Endothelial cell of umbilical vein (primary cell): ENCODE data around the gene DHRS1. TPM values are rescaled to one million over a fixed set of nuclear protein-coding genes. Genes with fewer than 3 reads are reported as not detected.

ENCODE experiments used
- BruUV-seq: library from RNA; stranded (reverse); fragments of 400-500 nt; replicated peaks from 2 replicates; lab custom pipeline; 2021; lab: Mats Ljungman, UMichigan
- CTCF ChIA-PET: fragments of 300-600, 350-600 bp; sonication (Branson Sonifier 250); formaldehyde crosslinking; loops from one replicate; lab custom pipeline; 2021; ENCODE audit warnings: antibody characterized with exemption, inconsistent platforms; lab: Charles Lee
- POLR2A ChIA-PET: fragments of 300-600, 350-600 bp; sonication (Branson Sonifier 250); formaldehyde crosslinking; loops from one replicate; lab custom pipeline; 2021; ENCODE audit warnings: antibody characterized with exemption, inconsistent platforms; lab: Charles Lee
- DNase-seq: peaks from one replicate; pipeline ENCODE4 v3.0.0-alpha.2; 2011; ENCODE audit warnings: low read depth, low spot score
- FAIRE-seq: peaks from 2 replicates; lab custom pipeline; 2011; peaks lifted over from hg19 to GRCh38; lab: Jason Lieb, UNC
- H2AFZ ChIP-seq: 2 replicates; pipeline ENCODE4 v1.6.0; 2012; ENCODE audit warnings: low read depth, low read length, control low read depth, inconsistent platforms
- H3K27ac ChIP-seq: 2 replicates; pipeline ENCODE4 v1.5.1; 2011; ENCODE audit warnings: low read depth, mild to moderate bottlenecking, control low read depth, low read length, moderate library complexity; ENCODE audit not compliant: insufficient read depth
- H3K27me3 ChIP-seq, 2 experiments: 2 replicates each; pipeline versions ENCODE4 v1.6.0 to v1.6.1; 2011; ENCODE audit warnings: low read length in 2 of 2, mixed read lengths in 1 of 2; ENCODE audit not compliant: control insufficient read depth in 2 of 2, insufficient read depth in 2 of 2
- H3K36me3 ChIP-seq, 2 experiments: 2 replicates in 1 of 2; 3 replicates in 1 of 2; pipeline ENCODE4 v1.5.1; 2011; ENCODE audit warnings: low read length in 2 of 2, mild to moderate bottlenecking in 1 of 2, moderate library complexity in 1 of 2; ENCODE audit not compliant: control insufficient read depth in 2 of 2, insufficient read depth in 2 of 2; ENCODE audit errors: extremely low read depth in 1 of 2
- H3K4me1 ChIP-seq: 3 replicates; pipeline ENCODE4 v1.5.1; 2011; ENCODE audit warnings: mild to moderate bottlenecking, low read length; ENCODE audit not compliant: control insufficient read depth, insufficient read depth; ENCODE audit errors: extremely low read depth
- H3K4me2 ChIP-seq: 2 replicates; pipeline ENCODE4 v1.6.1; 2011; ENCODE audit warnings: low read length, control low read depth, mixed read lengths; ENCODE audit not compliant: insufficient read depth
- H3K4me3 ChIP-seq, 3 experiments: fragments of 200-600 bp in 1 of 3; sonication (generic), shearing (Covaris generic) in 1 of 3; replicated peaks in 1 of 3; 2 replicates each; pipeline ENCODE4 v1.5.1; 2011 to 2016; ENCODE audit warnings: control low read depth in 3 of 3, low read length in 3 of 3, mild to moderate bottlenecking in 2 of 3, inconsistent platforms in 1 of 3, low read depth in 1 of 3, moderate library complexity in 1 of 3; ENCODE audit not compliant: insufficient read depth in 1 of 3
- H3K79me2 ChIP-seq: 2 replicates; pipeline ENCODE4 v1.6.0; 2012; ENCODE audit warnings: low read length, inconsistent platforms; ENCODE audit not compliant: control insufficient read depth, insufficient read depth
- H3K9ac ChIP-seq: replicated peaks from 2 replicates; pipeline ENCODE3; 2011; ENCODE audit warnings: low read length, control low read depth; ENCODE audit not compliant: insufficient read depth; ENCODE audit errors: extremely low read depth
- H3K9me1 ChIP-seq: replicated peaks from 3 replicates; pipeline ENCODE4 v1.6.0; 2011; ENCODE audit warnings: mild to moderate bottlenecking, low read length; ENCODE audit not compliant: control insufficient read depth, insufficient read depth; ENCODE audit errors: extremely low read depth
- H3K9me3 ChIP-seq: replicated peaks from 2 replicates; pipeline ENCODE4 v1.5.1; 2012; ENCODE audit warnings: low read length, inconsistent platforms; ENCODE audit not compliant: control insufficient read depth, insufficient read depth
- H4K20me1 ChIP-seq: replicated peaks from 2 replicates; pipeline ENCODE3; 2011; ENCODE audit warnings: mild to moderate bottlenecking, low read length; ENCODE audit not compliant: control insufficient read depth, insufficient read depth; ENCODE audit errors: extremely low read depth
- CTCF ChIP-seq, 2 donors: IDR thresholded peaks; 1 replicate in 1 of 2; 2 replicates in 1 of 2; pipeline ENCODE4 v1.5.1; 2011; ENCODE audit warnings: low read length in 2 of 2, mild to moderate bottlenecking in 2 of 2, moderate library complexity in 2 of 2, control low read depth in 1 of 2, inconsistent platforms in 1 of 2, low read depth in 1 of 2; ENCODE audit not compliant: insufficient read depth in 1 of 2; ENCODE audit errors: extremely low read depth in 1 of 2
- EZH2 ChIP-seq: IDR thresholded peaks from 2 replicates; pipeline ENCODE4 v1.6.1; 2012; ENCODE audit warnings: borderline replicate concordance, low read depth, mild to moderate bottlenecking, moderate library complexity, low read length, inconsistent platforms; ENCODE audit not compliant: severe bottlenecking
- FOS ChIP-seq: IDR thresholded peaks from 2 replicates; pipeline ENCODE4 v1.6.1; 2011; ENCODE audit warnings: mild to moderate bottlenecking, low read length, moderate library complexity, borderline replicate concordance; ENCODE audit not compliant: insufficient read depth
- GATA2 ChIP-seq: IDR thresholded peaks from 2 replicates; pipeline ENCODE4 v1.7.0; 2011; ENCODE audit warnings: low read depth, mild to moderate bottlenecking, moderate library complexity, mixed read lengths, low read length; ENCODE audit not compliant: insufficient read length, insufficient read depth
- JUN ChIP-seq: IDR thresholded peaks from 2 replicates; pipeline ENCODE4 v1.6.1; 2011; ENCODE audit warnings: borderline replicate concordance, low read depth; ENCODE audit not compliant: insufficient read length, insufficient read depth
- MAX ChIP-seq: IDR thresholded peaks from 2 replicates; pipeline ENCODE4 v1.6.1; 2011; ENCODE audit not compliant: insufficient read depth, insufficient read length
- MYC ChIP-seq: IDR thresholded peaks from one replicate; pipeline ENCODE4 v1.6.1; 2011; ENCODE audit warnings: mild to moderate bottlenecking, low read depth, low read length
- POLR2A ChIP-seq: IDR thresholded peaks from 2 replicates; pipeline ENCODE4 v1.6.1; 2012; ENCODE audit warnings: low read depth, mild to moderate bottlenecking, control low read depth, low read length
- POLR2AphosphoS5 ChIP-seq: IDR thresholded peaks from 2 replicates; pipeline ENCODE4 v1.6.1; 2012; ENCODE audit warnings: low read depth, mild to moderate bottlenecking, control low read depth, low read length, moderate library complexity; ENCODE audit not compliant: insufficient read depth
- dilution Hi-C: fragments of 300-500 bp; cut with MboI; formaldehyde crosslinking; loops from one replicate; pipeline ENCODE4 v1.15.0; 2019; ENCODE audit warnings: low sequenced_read_pairs; ENCODE audit not compliant: extremely low pct_ligation_motif_present
- intact Hi-C: fragments of 100-400 bp; cut with micrococcal nuclease; formaldehyde crosslinking; loops from one replicate; pipeline ENCODE4 v1.10.0; 2022
- polyA plus RNA-seq, 4 experiments: library from polyadenylated mRNA; depleted of rRNA in 3 of 4; stranded (reverse) in 3 of 4; unstranded in 1 of 4; fragments of >200 nt; gene quantifications; 2 replicates each; pipeline versions ENCODE4 v1.2.1 to v1.2.3, GENCODE V29; 2011 to 2012; ENCODE audit warnings: missing spikeins in 1 of 4
- total RNA-seq: library from RNA; stranded (reverse); gene quantifications from 2 replicates; pipeline ENCODE4 v1.2.3, GENCODE V29; 2021

DHRS1 gene
- total and polyA plus RNA-seq, 2 donors (not counting 3 experiments of a cell fraction or from before 2014, with no cell fraction given) = 18.0 to 69.5 TPM

GRCh38 chr14:24316597-24316950, 17.0 kb upstream of the DHRS1 start:
- BruUV-seq = no TSS peak
- Histone ChIP-seq H3K9me3 (no peaks in the 10 kb centered on the region), H3K4me1 (peaks cover 60% of the 10 kb centered on the region), H3K79me2 (no peaks in the 10 kb centered on the region), H3K9me1 (no peaks in the 10 kb centered on the region), H2AFZ (peak overlapping the region; percentile 65), H3K4me3 (no peak overlapping the region), H3K27me3 (no peaks in the 10 kb centered on the region), H3K9ac (no peak overlapping the region), H3K27ac (no peak overlapping the region), H4K20me1 (no peaks in the 10 kb centered on the region), H3K4me2 (no peak overlapping the region), H3K36me3 (peaks cover 0 to 3% of the 10 kb centered on the region in 2 experiments)
- dilution Hi-C loops = no loop called here
- FAIRE-seq (no peak), DNase-seq (no peak)
- intact Hi-C loops = no loop called here
- CTCF ChIA-PET = interaction anchor here (1.3 to 1.7 kb wide), 4 partner anchors 8 to 120 kb away, joined by 4 to 9 read pairs (median 6); partner anchors contain the start of gene CIDEB
- POLR2A ChIA-PET = no interaction called here
- no peak for TF ChIP-seq MYC
- no peak for TF ChIP-seq POLR2A
- TF ChIP-seq CTCF (IDR thresholded peaks at IDR 0.05; ENCODE audit: extremely low read depth in 1 of 2, insufficient read depth in 1 of 2, low read depth in 1 of 2, low read length in 2 of 2) = no peak
- TF ChIP-seq POLR2AphosphoS5 = no peak
- no peak for TF ChIP-seq EZH2
- no peak for TF ChIP-seq JUN
- no peak for TF ChIP-seq GATA2
- TF ChIP-seq FOS = no peak
- no peak for TF ChIP-seq MAX
